H7 (cell line): ENCODE data around the gene TCF12. TPM values are rescaled to one million over a fixed set of nuclear protein-coding genes. Genes with fewer than 3 reads are reported as not detected.

Source experiments
- DNase-seq: peaks from one replicate; pipeline ENCODE4 v3.0.0; 2012
- H3K27me3 ChIP-seq: 2 replicates; pipeline ENCODE4 v1.6.0; 2011; ENCODE audit warnings: mild to moderate bottlenecking, low read length; ENCODE audit not compliant: control insufficient read depth, insufficient read depth
- H3K36me3 ChIP-seq: replicated peaks from 2 replicates; pipeline ENCODE4 v1.5.1; 2011; ENCODE audit warnings: low read length; ENCODE audit not compliant: control insufficient read depth, insufficient read depth
- H3K4me3 ChIP-seq: 2 replicates; pipeline ENCODE4 v1.5.1; 2011; ENCODE audit warnings: low read depth, mild to moderate bottlenecking, control low read depth, low read length, moderate library complexity; ENCODE audit not compliant: insufficient read depth
- total RNA-seq: library from RNA; depleted of rRNA; stranded (reverse); fragments of >200 nt; shearing (Covaris generic); gene quantifications from 2 replicates; pipeline ENCODE4 v1.2.3, GENCODE V29; 2014; rRNA removed

Gene TCF12
- total RNA-seq, 1 experiment from 2014 or later = 54.5 TPM

DNA sequence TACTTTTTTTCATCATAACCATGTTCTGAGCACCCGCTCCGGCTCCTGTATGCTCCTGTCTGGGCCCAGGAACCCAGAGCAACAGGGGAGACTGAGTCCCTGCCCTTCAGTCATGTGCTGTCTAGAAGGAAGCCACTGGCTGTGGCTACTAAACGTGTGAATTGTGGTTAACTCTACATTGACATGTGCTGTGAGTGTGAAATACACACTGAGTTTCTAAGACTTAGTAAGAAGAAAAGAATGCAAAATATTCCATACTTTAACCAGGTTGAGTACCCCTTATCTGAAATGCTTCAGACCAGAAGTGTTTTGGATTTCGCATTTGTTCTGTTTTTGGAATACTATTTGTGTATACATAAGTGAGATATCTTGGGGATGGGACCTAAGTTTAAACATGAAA lies 415.0 kb downstream of the TCF12 start:
- no peak for DNase-seq
- Histone ChIP-seq H3K4me3 (no peak overlapping the region), H3K27me3 (no peaks in the 10 kb centered on the region), H3K36me3 (no peaks in the 10 kb centered on the region)

DNA sequence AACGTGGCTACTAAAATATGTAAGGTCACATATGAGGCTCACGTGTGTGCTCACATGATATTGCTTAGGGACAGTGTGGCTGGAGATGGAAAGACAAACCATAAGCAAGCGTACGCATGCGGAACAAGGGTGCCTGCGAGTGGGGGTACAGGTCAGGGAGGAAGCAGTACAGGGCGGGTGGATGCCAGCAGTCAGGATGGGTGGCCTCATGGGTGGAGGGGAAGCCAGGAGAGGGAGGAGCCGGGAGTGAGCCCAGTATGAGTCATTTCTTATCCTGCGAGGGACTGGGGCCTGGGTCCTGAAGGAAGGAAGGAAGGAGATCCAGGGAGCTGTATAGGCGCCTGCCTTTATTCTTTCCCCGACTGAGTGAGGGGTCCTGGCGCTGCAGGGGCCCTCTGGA lies 415.8 kb downstream of the TCF12 start:
- Histone ChIP-seq H3K4me3 (no peak overlapping the region), H3K36me3 (no peaks in the 10 kb centered on the region), H3K27me3 (no peaks in the 10 kb centered on the region)
- no peak for DNase-seq

- no peaks in the 10 kb centered on the region for H3K27me3 ChIP-seq
- H3K4me3 ChIP-seq = no peak overlapping the region
- DNase-seq = no peak
- no peaks in the 10 kb centered on the region for H3K36me3 ChIP-seq
Measured at GRCh38 chr15:57335293-57335715, 416.9 kb downstream of the TCF12 start.

DNA sequence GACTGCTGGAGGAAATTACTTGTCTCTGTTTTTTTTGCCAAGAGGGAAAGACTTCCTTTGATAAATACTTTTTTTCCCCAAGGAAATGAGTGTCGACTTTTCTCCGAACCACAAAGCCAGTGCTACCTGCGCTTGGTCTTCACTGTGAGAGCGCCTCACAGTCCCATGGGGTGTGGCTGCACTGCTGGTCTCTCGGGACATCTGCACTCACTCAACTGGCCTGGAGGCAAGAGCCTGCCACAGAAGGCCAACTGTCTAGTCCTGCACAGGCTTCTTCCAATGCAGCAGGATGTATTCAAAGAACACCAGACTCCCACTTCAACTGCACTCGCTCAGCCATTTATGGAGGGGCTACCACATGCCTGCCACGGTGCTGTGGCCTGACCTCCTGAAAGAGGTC lies 417.3 kb downstream of the TCF12 start:
- no peaks in the 10 kb centered on the region for H3K36me3 ChIP-seq
- DNase-seq = no peak
- no peak overlapping the region for H3K4me3 ChIP-seq
- H3K27me3 ChIP-seq = no peaks in the 10 kb centered on the region

- DNase-seq = no peak
Measured at GRCh38 chr15:57337868-57338411, 419.5 kb downstream of the TCF12 start.

GRCh38 chr15:57339321-57339720 lies 420.9 kb downstream of the TCF12 start:
- H3K36me3 ChIP-seq = no peaks in the 10 kb centered on the region
- H3K4me3 ChIP-seq = no peak overlapping the region
- DNase-seq = no peak
- no peaks in the 10 kb centered on the region for H3K27me3 ChIP-seq

More at GRCh38 chr15:57337868-57338411, 419.5 kb downstream of the TCF12 start:
- no peaks in the 10 kb centered on the region for H3K27me3 ChIP-seq
- H3K36me3 ChIP-seq = no peaks in the 10 kb centered on the region
- H3K4me3 ChIP-seq = no peak overlapping the region

Other genes with a start within 250 kb of the TCF12 start
- gene ZNF280D, start 185.1 kb upstream of the TCF12 start, total RNA-seq = 12.0 and 17.0 TPM in 2 replicates